DOHH2 (cell line): Measurements from ENCODE around the gene B4GALT3.

ENCODE experiments used
- EZH2phosphoT487 ChIP-seq: fragments of 200-600 bp; sonication (generic); IDR thresholded peaks from 2 replicates; pipeline ENCODE4 v1.6.1; 2017; ENCODE audit warnings: borderline replicate concordance, mild to moderate bottlenecking, antibody characterized with exemption, low read length, moderate library complexity, mixed read lengths
- TF ChIP-seq, protein P1 (sequence below): fragments of 200-600 bp; sonication (generic); IDR thresholded peaks from one replicate; pipeline ENCODE4 v1.5.1; 2014; ENCODE audit warnings: antibody characterized with exemption, mild to moderate bottlenecking, low read depth, low read length; ENCODE audit not compliant: poor library complexity, severe bottlenecking

DNA sequence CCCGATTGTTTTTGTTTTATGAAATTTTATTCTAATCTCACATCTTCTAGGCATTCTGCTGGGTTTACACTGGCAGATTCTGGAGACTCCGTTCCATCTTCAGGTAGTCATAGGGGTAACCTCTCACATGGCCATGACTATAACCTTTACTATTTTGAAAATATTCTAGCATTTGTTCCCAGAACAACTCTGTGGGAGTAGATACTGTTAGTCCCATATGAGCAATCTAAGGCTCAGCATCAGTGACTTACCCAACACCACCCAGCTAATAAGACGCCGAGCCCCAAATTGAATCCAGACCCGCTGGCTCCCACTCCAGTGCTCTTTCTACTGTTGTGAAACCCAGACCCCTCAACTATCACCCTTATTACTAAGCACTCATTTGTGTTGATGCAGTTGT lies 11.7 kb upstream of the B4GALT3 start:
- TF ChIP-seq, protein P1, sequence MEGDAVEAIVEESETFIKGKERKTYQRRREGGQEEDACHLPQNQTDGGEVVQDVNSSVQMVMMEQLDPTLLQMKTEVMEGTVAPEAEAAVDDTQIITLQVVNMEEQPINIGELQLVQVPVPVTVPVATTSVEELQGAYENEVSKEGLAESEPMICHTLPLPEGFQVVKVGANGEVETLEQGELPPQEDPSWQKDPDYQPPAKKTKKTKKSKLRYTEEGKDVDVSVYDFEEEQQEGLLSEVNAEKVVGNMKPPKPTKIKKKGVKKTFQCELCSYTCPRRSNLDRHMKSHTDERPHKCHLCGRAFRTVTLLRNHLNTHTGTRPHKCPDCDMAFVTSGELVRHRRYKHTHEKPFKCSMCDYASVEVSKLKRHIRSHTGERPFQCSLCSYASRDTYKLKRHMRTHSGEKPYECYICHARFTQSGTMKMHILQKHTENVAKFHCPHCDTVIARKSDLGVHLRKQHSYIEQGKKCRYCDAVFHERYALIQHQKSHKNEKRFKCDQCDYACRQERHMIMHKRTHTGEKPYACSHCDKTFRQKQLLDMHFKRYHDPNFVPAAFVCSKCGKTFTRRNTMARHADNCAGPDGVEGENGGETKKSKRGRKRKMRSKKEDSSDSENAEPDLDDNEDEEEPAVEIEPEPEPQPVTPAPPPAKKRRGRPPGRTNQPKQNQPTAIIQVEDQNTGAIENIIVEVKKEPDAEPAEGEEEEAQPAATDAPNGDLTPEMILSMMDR: no peak
- TF ChIP-seq EZH2phosphoT487: no peak
